ENCODE data around the gene SLCO3A1.

DNA sequence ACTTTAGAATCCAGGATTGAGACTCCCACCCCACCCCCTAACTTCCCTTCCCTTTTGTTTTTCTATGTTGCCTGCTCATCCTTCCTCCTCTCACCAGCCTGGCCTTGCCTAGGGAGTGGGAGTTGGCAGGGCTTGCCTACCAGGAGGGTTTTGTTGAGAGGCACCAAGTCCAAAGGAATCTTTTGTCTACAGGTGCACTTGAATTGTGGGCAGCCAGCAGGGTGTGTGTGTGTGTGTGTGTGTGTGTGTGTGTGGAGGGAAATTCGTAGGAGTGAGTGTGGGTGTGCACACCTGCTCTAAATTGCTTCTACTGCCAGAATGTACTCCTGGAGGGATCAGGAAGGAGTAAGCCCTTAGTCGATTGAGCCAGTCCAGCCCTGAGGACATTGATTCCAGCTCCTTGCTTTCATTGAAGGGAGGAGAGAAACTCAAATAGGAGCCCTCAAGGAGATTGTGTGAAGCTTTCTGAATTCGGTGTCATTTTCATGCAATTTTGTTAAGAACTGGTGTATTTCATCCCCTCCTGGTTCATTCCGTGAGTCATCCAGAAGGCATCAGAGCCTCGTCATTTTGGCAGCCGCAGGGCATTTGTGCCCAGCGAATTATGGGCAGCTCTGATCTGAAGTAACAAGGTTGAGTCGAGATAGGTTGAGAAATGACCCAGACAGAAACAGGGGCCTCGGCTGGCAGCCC, 112.1 kb downstream of the SLCO3A1 start:
- TF ChIP-seq, protein P1, sequence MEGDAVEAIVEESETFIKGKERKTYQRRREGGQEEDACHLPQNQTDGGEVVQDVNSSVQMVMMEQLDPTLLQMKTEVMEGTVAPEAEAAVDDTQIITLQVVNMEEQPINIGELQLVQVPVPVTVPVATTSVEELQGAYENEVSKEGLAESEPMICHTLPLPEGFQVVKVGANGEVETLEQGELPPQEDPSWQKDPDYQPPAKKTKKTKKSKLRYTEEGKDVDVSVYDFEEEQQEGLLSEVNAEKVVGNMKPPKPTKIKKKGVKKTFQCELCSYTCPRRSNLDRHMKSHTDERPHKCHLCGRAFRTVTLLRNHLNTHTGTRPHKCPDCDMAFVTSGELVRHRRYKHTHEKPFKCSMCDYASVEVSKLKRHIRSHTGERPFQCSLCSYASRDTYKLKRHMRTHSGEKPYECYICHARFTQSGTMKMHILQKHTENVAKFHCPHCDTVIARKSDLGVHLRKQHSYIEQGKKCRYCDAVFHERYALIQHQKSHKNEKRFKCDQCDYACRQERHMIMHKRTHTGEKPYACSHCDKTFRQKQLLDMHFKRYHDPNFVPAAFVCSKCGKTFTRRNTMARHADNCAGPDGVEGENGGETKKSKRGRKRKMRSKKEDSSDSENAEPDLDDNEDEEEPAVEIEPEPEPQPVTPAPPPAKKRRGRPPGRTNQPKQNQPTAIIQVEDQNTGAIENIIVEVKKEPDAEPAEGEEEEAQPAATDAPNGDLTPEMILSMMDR (IDR thresholded peaks at IDR 0.05 in 2 of 3, conservative IDR thresholded peaks at IDR 0.05 in 1 of 3; ENCODE audit: borderline replicate concordance in 1 of 3, insufficient read depth in 1 of 3, low read depth in 2 of 3, low read length in 2 of 3): no peak
- TF ChIP-seq, protein P2, sequence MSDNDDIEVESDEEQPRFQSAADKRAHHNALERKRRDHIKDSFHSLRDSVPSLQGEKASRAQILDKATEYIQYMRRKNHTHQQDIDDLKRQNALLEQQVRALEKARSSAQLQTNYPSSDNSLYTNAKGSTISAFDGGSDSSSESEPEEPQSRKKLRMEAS (IDR thresholded peaks at IDR 0.05): no peak
- TF ChIP-seq POLR2A (IDR thresholded peaks at IDR 0.05; ENCODE audit: borderline replicate concordance, extremely low read depth, insufficient read depth, insufficient read length): no peak
- TF ChIP-seq SIN3A (IDR thresholded peaks at IDR 0.05; ENCODE audit: low read depth): no peak
- TF ChIP-seq EZH2 (IDR thresholded peaks at IDR 0.05): no peak
- TF ChIP-seq, protein P3, sequence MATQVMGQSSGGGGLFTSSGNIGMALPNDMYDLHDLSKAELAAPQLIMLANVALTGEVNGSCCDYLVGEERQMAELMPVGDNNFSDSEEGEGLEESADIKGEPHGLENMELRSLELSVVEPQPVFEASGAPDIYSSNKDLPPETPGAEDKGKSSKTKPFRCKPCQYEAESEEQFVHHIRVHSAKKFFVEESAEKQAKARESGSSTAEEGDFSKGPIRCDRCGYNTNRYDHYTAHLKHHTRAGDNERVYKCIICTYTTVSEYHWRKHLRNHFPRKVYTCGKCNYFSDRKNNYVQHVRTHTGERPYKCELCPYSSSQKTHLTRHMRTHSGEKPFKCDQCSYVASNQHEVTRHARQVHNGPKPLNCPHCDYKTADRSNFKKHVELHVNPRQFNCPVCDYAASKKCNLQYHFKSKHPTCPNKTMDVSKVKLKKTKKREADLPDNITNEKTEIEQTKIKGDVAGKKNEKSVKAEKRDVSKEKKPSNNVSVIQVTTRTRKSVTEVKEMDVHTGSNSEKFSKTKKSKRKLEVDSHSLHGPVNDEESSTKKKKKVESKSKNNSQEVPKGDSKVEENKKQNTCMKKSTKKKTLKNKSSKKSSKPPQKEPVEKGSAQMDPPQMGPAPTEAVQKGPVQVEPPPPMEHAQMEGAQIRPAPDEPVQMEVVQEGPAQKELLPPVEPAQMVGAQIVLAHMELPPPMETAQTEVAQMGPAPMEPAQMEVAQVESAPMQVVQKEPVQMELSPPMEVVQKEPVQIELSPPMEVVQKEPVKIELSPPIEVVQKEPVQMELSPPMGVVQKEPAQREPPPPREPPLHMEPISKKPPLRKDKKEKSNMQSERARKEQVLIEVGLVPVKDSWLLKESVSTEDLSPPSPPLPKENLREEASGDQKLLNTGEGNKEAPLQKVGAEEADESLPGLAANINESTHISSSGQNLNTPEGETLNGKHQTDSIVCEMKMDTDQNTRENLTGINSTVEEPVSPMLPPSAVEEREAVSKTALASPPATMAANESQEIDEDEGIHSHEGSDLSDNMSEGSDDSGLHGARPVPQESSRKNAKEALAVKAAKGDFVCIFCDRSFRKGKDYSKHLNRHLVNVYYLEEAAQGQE (IDR thresholded peaks at IDR 0.05; ENCODE audit: low read depth): no peak
- TF ChIP-seq SRF (IDR thresholded peaks at IDR 0.05; ENCODE audit: low read depth): no peak
- no peak for TF ChIP-seq RAD21 (IDR thresholded peaks at IDR 0.05; ENCODE audit: low read depth)
- TF ChIP-seq YY1 (IDR thresholded peaks at IDR 0.05; ENCODE audit: extremely low read depth, insufficient replicate concordance, low read depth, low read length): no peak
- TF ChIP-seq, protein P4, sequence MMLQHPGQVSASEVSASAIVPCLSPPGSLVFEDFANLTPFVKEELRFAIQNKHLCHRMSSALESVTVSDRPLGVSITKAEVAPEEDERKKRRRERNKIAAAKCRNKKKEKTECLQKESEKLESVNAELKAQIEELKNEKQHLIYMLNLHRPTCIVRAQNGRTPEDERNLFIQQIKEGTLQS (IDR thresholded peaks at IDR 0.05): no peak
- no peak for TF ChIP-seq POLR2AphosphoS5 (IDR thresholded peaks at IDR 0.05; ENCODE audit: low read depth, low read length)

All from HCT116 (cell line).